Body of pancreas (tissue), 4 donors: ENCODE measurements around the gene MRPS14.

Experiments
- CTCF ChIP-seq, 7 experiments: fragments of 450-650 bp in 4 of 7; fragments of 200-600 bp in 3 of 7; sonication (generic) in 3 of 7; IDR thresholded peaks; one replicate each; pipeline ENCODE4 v1.5.1; 2016 to 2019; ENCODE audit warnings: antibody characterized with exemption in 7 of 7
- POLR2A ChIP-seq, 3 donors: fragments of 450-650 bp; IDR thresholded peaks; one replicate each; pipeline ENCODE4 v1.6.1; 2016; ENCODE audit warnings: antibody characterized with exemption in 3 of 3, mild to moderate bottlenecking in 2 of 3

GRCh38 chr1:175050992-175051391 is 27.8 kb upstream of the MRPS14 start:
- TF ChIP-seq POLR2A (IDR thresholded peaks at IDR 0.05) = no peak
- no peak for TF ChIP-seq CTCF (IDR thresholded peaks at IDR 0.05)
